GM12875 (cell line): ENCODE measurements around the gene FIBP.

Experiments
- H3K4me3 ChIP-seq: one replicate; pipeline ENCODE4 v1.5.1; 2011; ENCODE audit warnings: low read depth, low read length, control low read depth
- CTCF ChIP-seq: IDR thresholded peaks from 2 replicates; pipeline ENCODE4 v1.5.1; 2011; ENCODE audit warnings: low read depth, mild to moderate bottlenecking, control low read depth, inconsistent platforms, low read length, moderate library complexity, borderline replicate concordance; ENCODE audit not compliant: insufficient read depth

The FIBP gene

GRCh38 chr11:65855927-65856363, 32.3 kb downstream of the FIBP start:
- TF ChIP-seq CTCF: no peak
- H3K4me3 ChIP-seq: peak overlapping the region; percentile 93

DNA sequence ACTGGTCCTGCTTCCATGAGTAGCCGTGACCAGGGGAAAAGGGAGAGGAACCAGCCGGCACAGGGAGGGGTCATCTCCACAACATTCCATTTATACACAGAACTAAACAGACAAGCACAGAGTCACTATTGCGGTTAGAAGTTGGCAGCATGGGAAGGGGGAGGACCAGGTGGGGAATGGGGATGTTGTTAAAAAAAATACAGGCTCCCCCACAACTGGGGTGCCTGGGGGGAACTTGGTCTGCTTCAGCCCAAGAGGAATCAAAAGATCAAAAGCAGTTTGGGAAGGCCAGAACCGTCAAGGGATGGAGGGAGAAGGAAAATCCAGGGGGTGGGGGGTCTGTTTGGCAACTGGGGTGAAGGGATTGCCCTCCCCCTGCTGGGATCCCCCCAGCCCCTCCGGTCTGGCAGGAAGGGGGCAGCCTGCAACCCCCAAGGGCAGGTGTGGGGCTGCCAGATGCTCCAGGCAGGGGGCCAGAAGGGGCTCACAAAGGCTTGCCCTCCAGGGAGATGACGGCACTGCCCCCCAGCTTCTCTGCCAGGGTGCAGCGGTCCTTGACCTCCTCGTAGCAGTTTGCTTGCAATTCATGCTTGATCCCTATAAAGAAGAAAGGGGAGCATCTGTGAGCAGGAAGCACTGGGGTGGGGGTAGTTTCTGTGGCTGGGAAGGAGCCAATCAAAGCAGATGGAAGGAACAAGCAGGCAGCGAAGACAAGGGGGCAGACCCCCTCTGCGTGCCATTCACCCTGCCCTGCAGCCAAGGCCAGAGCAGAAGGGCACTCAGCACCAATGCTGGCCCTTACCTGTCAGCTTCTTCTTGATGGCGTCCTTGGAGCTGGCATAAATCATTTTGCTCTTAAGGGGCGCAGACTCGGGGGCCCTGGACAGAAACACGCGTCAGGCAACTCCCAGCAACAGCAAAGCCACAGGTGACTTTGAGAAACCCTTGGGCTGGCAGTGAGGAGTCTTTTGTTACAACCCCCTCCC, 33.1 kb downstream of the FIBP start:
- no peak for TF ChIP-seq CTCF
- no peak overlapping the region for H3K4me3 ChIP-seq

DNA sequence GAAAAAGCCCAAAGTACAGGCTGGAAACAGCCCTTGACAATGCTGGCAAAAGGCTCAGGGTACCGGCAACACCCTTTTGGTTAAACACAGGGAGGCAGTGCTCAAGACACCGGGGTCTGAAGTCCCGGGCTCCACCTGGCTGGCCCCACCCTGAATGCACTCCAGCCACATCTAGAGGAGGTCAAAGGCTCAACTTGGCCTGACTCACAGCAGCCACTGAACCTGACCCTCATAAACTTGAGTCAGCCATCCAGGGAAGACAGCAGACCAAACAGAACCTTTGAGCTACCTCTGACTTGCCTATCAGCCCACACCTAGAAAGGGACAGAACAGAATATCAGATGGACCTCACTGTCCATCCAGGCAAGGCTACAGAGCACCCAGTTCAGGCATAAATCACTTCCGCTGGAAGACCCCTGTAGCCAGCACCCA, 34.1 kb downstream of the FIBP start:
- no peak overlapping the region for H3K4me3 ChIP-seq
- TF ChIP-seq CTCF: no peak

- peak; percentile 12; the same call in 1 of the 2 replicates for TF ChIP-seq CTCF
- no peak overlapping the region for H3K4me3 ChIP-seq
Measured at GRCh38 chr11:65853246-65853979, 34.9 kb downstream of the FIBP start.

- H3K4me3 ChIP-seq: no peak overlapping the region
- no peak for TF ChIP-seq CTCF
Measured at GRCh38 chr11:65852508-65853245, 35.6 kb downstream of the FIBP start.

DNA sequence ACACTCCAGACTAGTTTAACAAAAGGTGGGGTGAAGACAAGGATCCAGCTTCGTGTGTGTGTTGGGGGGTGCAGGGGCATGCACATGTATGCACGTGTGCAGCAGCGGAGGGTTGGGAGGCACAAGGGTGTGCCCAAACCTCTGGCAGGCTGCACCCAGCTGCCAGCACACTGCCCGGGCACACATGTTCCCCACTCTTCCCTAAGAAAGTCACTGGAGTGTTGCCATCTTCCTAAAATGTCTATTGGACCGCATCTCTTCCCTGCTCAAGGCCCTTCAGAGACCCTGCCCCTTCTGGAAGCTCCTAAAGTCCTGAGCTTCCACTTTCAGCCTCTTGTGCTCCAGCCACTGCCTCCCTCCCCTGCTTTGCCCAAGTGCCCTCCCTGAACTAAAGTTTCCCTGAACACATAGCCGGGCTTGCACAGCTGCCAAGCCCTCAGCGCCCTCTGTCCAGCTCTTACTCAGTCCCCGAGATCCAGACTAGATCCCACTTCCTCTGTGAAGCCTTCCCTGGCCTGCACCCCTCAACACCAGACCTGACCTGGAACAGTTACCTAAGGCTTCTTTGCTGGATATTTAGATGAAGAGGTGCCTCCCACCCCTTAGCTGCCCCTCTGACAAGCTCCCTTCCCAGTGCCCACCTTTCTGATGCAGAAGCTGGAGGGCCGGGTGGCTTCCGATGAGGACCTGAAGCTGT, 36.3 kb downstream of the FIBP start:
- H3K4me3 ChIP-seq: no peak overlapping the region
- TF ChIP-seq CTCF: no peak
